Measurements from ENCODE around the gene TRAF7.

Gene TRAF7

DNA sequence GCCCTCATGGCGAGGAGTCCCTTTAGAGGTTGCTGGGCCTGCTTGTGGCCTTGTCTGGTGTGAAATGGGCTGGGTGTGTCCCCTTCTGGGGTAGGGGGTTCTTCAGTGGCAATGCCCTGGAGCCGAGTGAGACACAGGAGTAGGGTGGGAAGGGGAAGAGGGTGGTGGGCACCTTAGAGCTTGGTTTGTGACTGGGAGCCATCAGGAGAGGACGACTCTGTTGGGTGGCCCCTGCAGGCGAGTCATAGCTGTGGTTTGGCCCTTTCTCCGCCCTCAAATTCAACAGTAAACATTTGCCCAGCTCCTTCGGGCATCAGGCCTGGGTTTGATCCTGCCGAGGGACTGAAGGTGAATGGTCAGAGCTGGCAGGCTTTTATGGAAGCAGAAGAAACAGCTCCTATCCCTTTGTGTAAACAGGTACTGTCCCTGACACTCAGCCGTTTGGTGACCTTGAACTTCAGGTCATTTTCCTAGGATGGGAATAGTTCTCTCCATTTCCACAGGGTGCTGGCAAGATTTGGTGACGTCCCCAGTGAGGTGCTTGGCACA lies 70.7 kb downstream of the TRAF7 start:
- POLR2A ChIA-PET: interaction anchor here (1.0 to 5.4 kb wide), 4 partner anchors 11 to 71 kb away, joined by 3 to 34 read pairs (median 3); partner anchors contain the start of genes ECI1, PGP and TRAF7
- DNase-seq (ENCODE audit: extremely low spot score): no peak
- TF ChIP-seq FOXM1 (IDR thresholded peaks at IDR 0.05; ENCODE audit: borderline replicate concordance): no peak
- no peak for TF ChIP-seq SP1 (IDR thresholded peaks at IDR 0.05)
- CTCF ChIA-PET: no interaction called here

DNA sequence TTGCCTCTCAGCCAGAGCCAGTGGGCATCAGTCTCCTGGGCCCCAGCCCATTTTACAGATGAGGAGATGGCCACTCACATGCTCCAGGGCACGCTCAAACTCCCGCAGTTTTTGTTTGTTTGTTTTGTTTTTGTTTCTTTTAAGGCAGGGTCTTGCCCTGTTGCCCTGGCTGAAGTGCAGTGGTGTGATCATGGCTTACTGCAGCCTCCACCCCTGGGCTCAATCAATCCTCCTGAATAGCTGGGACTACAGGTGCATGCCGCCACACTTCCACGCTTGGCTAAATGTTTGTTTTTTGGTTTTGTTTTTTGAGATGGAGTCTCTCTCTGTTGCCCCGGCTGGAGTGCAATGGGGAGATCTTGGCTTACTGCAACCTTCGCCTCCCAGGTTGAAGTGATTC lies 71.3 kb downstream of the TRAF7 start:
- DNase-seq (ENCODE audit: extremely low spot score): no peak
- TF ChIP-seq TARDBP (IDR thresholded peaks at IDR 0.05): no peak
- TF ChIP-seq ELF4 (IDR thresholded peaks at IDR 0.05): no peak
- TF ChIP-seq LEF1 (IDR thresholded peaks at IDR 0.05; ENCODE audit: borderline replicate concordance): no peak
- TF ChIP-seq HDGF (IDR thresholded peaks at IDR 0.05; ENCODE audit: borderline replicate concordance): no peak
- TF ChIP-seq FOXM1 (IDR thresholded peaks at IDR 0.05; ENCODE audit: borderline replicate concordance): no peak
- TF ChIP-seq CTBP1 (IDR thresholded peaks at IDR 0.05; ENCODE audit: borderline replicate concordance): no peak
- TF ChIP-seq BHLHE40 (IDR thresholded peaks at IDR 0.05; ENCODE audit: borderline replicate concordance): no peak
- no peak for TF ChIP-seq L3MBTL2 (conservative IDR thresholded peaks at IDR 0.05)
- TF ChIP-seq ZNF384 (IDR thresholded peaks at IDR 0.05): no peak
- no peak for TF ChIP-seq NFRKB (IDR thresholded peaks at IDR 0.05)
- no peak for TF ChIP-seq SP1 (IDR thresholded peaks at IDR 0.05)
- CTCF ChIA-PET: no interaction called here
- POLR2A ChIA-PET: interaction anchor here (1.0 to 5.4 kb wide), 4 partner anchors 12 to 72 kb away, joined by 3 to 34 read pairs (median 4); partner anchors contain the start of genes ECI1, PGP and TRAF7

All from HEK293T (cell line).